PC-9 (cell line): ENCODE results near the gene ZNF831. TPM values are rescaled to one million over a fixed set of nuclear protein-coding genes. Genes with fewer than 3 reads are reported as not detected.

Source experiments
- BruUV-seq: library from RNA; stranded (reverse); fragments of 400-500 nt; replicated peaks from 2 replicates; lab custom pipeline; 2021; lab: Mats Ljungman, UMichigan
- CTCF ChIA-PET: fragments of 300-600 bp; sonication (Branson Sonifier 250); formaldehyde crosslinking; loops from one replicate; lab custom pipeline; 2022; ENCODE audit warnings: antibody characterized with exemption; lab: Charles Lee
- POLR2A ChIA-PET: fragments of 300-600 bp; sonication (Branson Sonifier 250); formaldehyde crosslinking; loops from one replicate; lab custom pipeline; 2022; ENCODE audit warnings: antibody characterized with exemption; ENCODE audit not compliant: unreplicated experiment; lab: Charles Lee
- DNase-seq, 2 experiments: peaks; one replicate each; pipeline versions ENCODE4 v3.0.0 to v3.0.0-alpha.2; 2015 to 2022; ENCODE audit warnings: mixed read lengths in 1 of 2
- H2AFZ ChIP-seq: fragments of 200-600 bp; sonication (generic); 2 replicates; pipeline ENCODE4 v1.8.1; 2017; ENCODE audit warnings: antibody characterized with exemption
- H3F3A ChIP-seq: fragments of 200-600 bp; sonication (generic); 2 replicates; pipeline ENCODE4 v1.8.1; 2017; ENCODE audit warnings: antibody characterized with exemption, mild to moderate bottlenecking, low read depth; ENCODE audit not compliant: insufficient read depth
- H3K27ac ChIP-seq: fragments of 200-600 bp; sonication (generic); 2 replicates; pipeline ENCODE4 v1.6.1; 2016; ENCODE audit warnings: mixed run types
- H3K27me3 ChIP-seq: fragments of 200-600 bp; sonication (generic); 2 replicates; pipeline ENCODE4 v1.6.1; 2016; ENCODE audit warnings: low read depth, mixed run types; ENCODE audit not compliant: insufficient read depth
- H3K36me3 ChIP-seq: fragments of 200-600 bp; sonication (generic); 2 replicates; pipeline ENCODE4 v1.6.1; 2016; ENCODE audit warnings: low read depth, mixed run types
- H3K4me1 ChIP-seq: fragments of 200-600 bp; sonication (generic); replicated peaks from 2 replicates; pipeline ENCODE4 v1.6.1; 2016; ENCODE audit warnings: mixed run types; ENCODE audit not compliant: insufficient read depth
- H3K4me2 ChIP-seq: fragments of 200-600 bp; sonication (generic); 2 replicates; pipeline ENCODE4 v1.6.1; 2017; ENCODE audit warnings: mixed run types
- H3K4me3 ChIP-seq: fragments of 200-600 bp; sonication (generic); 2 replicates; pipeline ENCODE4 v1.6.1; 2016; ENCODE audit warnings: mixed run types
- H3K79me2 ChIP-seq: fragments of 200-600 bp; sonication (generic); 2 replicates; pipeline ENCODE4 v1.6.1; 2017; ENCODE audit warnings: low read depth, mixed run types
- H3K9me2 ChIP-seq: fragments of 200-600 bp; sonication (generic); 2 replicates; pipeline ENCODE4 v1.8.1; 2017; ENCODE audit warnings: mild to moderate bottlenecking; ENCODE audit not compliant: insufficient read depth
- H3K9me3 ChIP-seq: fragments of 200-600 bp; sonication (generic); 2 replicates; pipeline ENCODE4 v1.8.1; 2016; ENCODE audit warnings: low read depth; ENCODE audit not compliant: insufficient read depth
- H4K20me1 ChIP-seq: fragments of 200-600 bp; sonication (generic); 2 replicates; pipeline ENCODE4 v1.8.1; 2017; ENCODE audit not compliant: insufficient read depth
- EZH2 ChIP-seq: fragments of 200-600 bp; sonication (generic); IDR thresholded peaks from 2 replicates; pipeline ENCODE4 v1.8.0; 2017; ENCODE audit warnings: antibody characterized with exemption, low read depth
- intact Hi-C: fragments of 100-400 bp; cut with micrococcal nuclease; formaldehyde crosslinking; loops from one replicate; pipeline ENCODE4 v1.10.0; 2022; ENCODE audit not compliant: unreplicated experiment
- total RNA-seq: library from RNA; stranded (reverse); gene quantifications from 2 replicates; pipeline ENCODE4 v1.2.3, GENCODE V29; 2021
- TF ChIP-seq, protein P1 (sequence below): fragments of 200-600 bp; sonication (generic); conservative IDR thresholded peaks from 2 replicates; pipeline ENCODE4 v1.6.1; 2017; ENCODE audit warnings: mixed run types, antibody characterized with exemption, mild to moderate bottlenecking, moderate library complexity

Gene ZNF831
- total RNA-seq, 1 experiment from 2014 or later: not detected

DNA sequence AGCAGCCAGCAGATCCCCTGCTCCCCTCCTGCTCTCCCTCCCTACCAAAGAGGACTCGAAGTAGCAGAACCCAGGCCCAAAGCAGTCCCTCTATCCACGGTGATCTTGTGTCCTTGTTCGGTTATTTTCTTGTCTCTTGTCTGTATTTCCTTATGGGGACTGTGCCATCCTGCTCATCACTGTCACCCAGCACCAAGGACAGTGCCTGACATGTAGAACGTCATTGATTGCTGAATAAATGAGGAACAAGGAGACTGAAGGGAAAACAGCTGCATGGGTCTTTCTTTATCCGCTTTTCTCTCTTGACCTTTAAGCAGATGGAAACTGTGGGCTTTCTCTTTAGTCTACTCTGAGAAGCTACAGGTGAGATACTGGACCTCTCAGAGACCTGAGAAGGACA lies 29.4 kb upstream of the ZNF831 start:
- Histone ChIP-seq H3K9me3 (no peaks in the 10 kb centered on the region), H3K27ac (no peak overlapping the region), H3K9me2 (no peaks in the 10 kb centered on the region), H3K4me2 (no peak overlapping the region), H3K4me3 (no peak overlapping the region), H3K4me1 (no peaks in the 10 kb centered on the region), H3K27me3 (peaks cover 90% of the 10 kb centered on the region), H3K79me2 (no peaks in the 10 kb centered on the region), H4K20me1 (no peaks in the 10 kb centered on the region), H3F3A (no peaks in the 10 kb centered on the region), H3K36me3 (no peaks in the 10 kb centered on the region), H2AFZ (no peak overlapping the region)
- intact Hi-C loops: no loop called here
- BruUV-seq: no TSS peak
- ChIA-PET POLR2A (no interaction called here), CTCF (no interaction called here)
- TF ChIP-seq, protein P1, sequence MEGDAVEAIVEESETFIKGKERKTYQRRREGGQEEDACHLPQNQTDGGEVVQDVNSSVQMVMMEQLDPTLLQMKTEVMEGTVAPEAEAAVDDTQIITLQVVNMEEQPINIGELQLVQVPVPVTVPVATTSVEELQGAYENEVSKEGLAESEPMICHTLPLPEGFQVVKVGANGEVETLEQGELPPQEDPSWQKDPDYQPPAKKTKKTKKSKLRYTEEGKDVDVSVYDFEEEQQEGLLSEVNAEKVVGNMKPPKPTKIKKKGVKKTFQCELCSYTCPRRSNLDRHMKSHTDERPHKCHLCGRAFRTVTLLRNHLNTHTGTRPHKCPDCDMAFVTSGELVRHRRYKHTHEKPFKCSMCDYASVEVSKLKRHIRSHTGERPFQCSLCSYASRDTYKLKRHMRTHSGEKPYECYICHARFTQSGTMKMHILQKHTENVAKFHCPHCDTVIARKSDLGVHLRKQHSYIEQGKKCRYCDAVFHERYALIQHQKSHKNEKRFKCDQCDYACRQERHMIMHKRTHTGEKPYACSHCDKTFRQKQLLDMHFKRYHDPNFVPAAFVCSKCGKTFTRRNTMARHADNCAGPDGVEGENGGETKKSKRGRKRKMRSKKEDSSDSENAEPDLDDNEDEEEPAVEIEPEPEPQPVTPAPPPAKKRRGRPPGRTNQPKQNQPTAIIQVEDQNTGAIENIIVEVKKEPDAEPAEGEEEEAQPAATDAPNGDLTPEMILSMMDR: no peak
- no peak for TF ChIP-seq EZH2
- DNase-seq: no peak

DNA sequence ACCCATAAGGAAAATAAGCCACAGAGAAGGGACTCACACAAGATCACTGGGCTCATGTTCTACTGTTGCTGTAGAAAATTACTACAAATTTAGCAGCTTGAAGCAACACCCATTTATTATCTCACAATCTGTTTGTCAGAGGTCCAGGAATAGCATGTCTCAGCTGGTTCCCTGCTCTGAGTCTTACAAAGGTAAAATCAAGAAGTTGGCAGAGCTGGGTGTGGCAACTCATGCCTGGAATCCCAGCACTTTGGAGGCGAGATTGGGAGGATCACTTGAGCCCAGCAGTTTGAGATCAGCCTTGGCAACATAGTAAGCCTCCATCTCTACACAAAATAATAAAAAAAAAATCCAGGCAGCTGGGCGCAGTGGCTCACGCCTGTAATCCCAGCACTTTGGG lies 28.5 kb upstream of the ZNF831 start:
- TF ChIP-seq, protein P1: no peak
- no peak for TF ChIP-seq EZH2
- DNase-seq: no peak
- Histone ChIP-seq H3K27me3 (peaks cover 90% of the 10 kb centered on the region), H3K4me1 (no peaks in the 10 kb centered on the region), H3K36me3 (no peaks in the 10 kb centered on the region), H3K27ac (no peak overlapping the region), H3K9me3 (no peaks in the 10 kb centered on the region), H2AFZ (no peak overlapping the region), H3K79me2 (no peaks in the 10 kb centered on the region), H3K4me2 (no peak overlapping the region), H3K4me3 (no peak overlapping the region), H3K9me2 (no peaks in the 10 kb centered on the region), H4K20me1 (no peaks in the 10 kb centered on the region), H3F3A (no peaks in the 10 kb centered on the region)
- POLR2A ChIA-PET: no interaction called here
- intact Hi-C loops: no loop called here
- CTCF ChIA-PET: no interaction called here
- no TSS peak for BruUV-seq

DNA sequence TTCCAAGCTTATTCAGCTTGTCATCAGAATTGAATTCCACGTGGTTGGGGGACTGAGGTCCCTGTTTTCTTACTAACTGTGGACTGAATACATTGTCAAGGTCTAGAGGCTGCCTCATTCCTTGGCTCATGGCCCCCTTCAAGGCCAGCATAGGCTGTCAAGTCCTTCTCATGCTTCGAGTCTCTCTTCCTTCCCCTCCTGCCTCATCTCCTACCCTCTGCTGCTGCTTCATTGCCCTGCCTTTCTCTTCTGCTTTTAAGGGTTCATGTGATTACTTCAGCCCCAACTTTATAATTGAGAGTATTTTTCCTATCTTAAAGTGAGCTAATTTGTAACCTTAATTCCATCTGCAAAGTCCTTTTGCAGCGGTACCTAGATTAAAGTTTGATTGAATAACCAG lies 27.6 kb upstream of the ZNF831 start:
- H4K20me1 ChIP-seq: no peaks in the 10 kb centered on the region
- H3K4me2 ChIP-seq: no peak overlapping the region
- H3K27ac ChIP-seq: no peak overlapping the region
- no peak overlapping the region for H3K4me3 ChIP-seq
- H3F3A ChIP-seq: no peaks in the 10 kb centered on the region
- no peaks in the 10 kb centered on the region for H3K4me1 ChIP-seq
- TF ChIP-seq EZH2: no peak
- TF ChIP-seq, protein P1: no peak
- BruUV-seq: no TSS peak
- H3K27me3 ChIP-seq: peaks cover 80% of the 10 kb centered on the region
- H3K9me3 ChIP-seq: no peaks in the 10 kb centered on the region
- intact Hi-C loops: no loop called here
- ChIA-PET POLR2A (no interaction called here), CTCF (no interaction called here)
- no peaks in the 10 kb centered on the region for H3K36me3 ChIP-seq
- no peaks in the 10 kb centered on the region for H3K9me2 ChIP-seq
- DNase-seq: no peak
- H2AFZ ChIP-seq: no peak overlapping the region
- no peaks in the 10 kb centered on the region for H3K79me2 ChIP-seq
